PC-3 (cell line): ENCODE measurements around the gene SAMD8. TPM values are rescaled to one million over a fixed set of nuclear protein-coding genes. Genes with fewer than 3 reads are reported as not detected.

Source experiments
- ATAC-seq: fragments of 200-7000 bp; cut with Tn5 transposase; 2 replicates; pipeline ENCODE4 v1.9.1; 2020; ENCODE audit warnings: mild to moderate bottlenecking, moderate library complexity
- BruUV-seq: library from RNA; stranded (reverse); fragments of 400-500 nt; replicated peaks from 2 replicates; lab custom pipeline; 2021; lab: Mats Ljungman, UMichigan
- CTCF ChIA-PET: fragments of 300-600 bp; sonication (Branson Sonifier 250); formaldehyde crosslinking; loops from one replicate; lab custom pipeline; 2022; ENCODE audit warnings: antibody characterized with exemption; lab: Charles Lee
- POLR2A ChIA-PET: fragments of 300-600 bp; sonication (Branson Sonifier 250); formaldehyde crosslinking; loops from one replicate; lab custom pipeline; 2022; ENCODE audit warnings: antibody characterized with exemption; ENCODE audit not compliant: unreplicated experiment; lab: Charles Lee
- DNase-seq: peaks from one replicate; pipeline ENCODE4 v3.0.0-alpha.2; 2015
- H2AFZ ChIP-seq: fragments of 300-600 bp; sonication (generic); 2 replicates; pipeline ENCODE4 v1.6.0; 2016; ENCODE audit warnings: antibody characterized with exemption, low read length
- H3F3A ChIP-seq: fragments of 300-600 bp; sonication (generic); one replicate; pipeline ENCODE4 v1.6.0; 2017; ENCODE audit warnings: antibody characterized with exemption, low read length, control low read depth, mild to moderate bottlenecking; ENCODE audit not compliant: unreplicated experiment
- H3K27ac ChIP-seq: fragments of 300-600 bp; sonication (generic); 2 replicates; pipeline ENCODE4 v1.5.1; 2016; ENCODE audit warnings: mild to moderate bottlenecking, low read length
- H3K27me3 ChIP-seq: fragments of 300-600 bp; sonication (generic); 2 replicates; pipeline ENCODE4 v1.6.1; 2016; ENCODE audit warnings: low read length, mixed read lengths
- H3K36me3 ChIP-seq: fragments of 300-600 bp; sonication (generic); 2 replicates; pipeline ENCODE4 v1.6.1; 2016; ENCODE audit warnings: low read depth, mixed run types, low read length, mixed read lengths
- H3K4me1 ChIP-seq: fragments of 300-600 bp; sonication (generic); 2 replicates; pipeline ENCODE4 v1.5.1; 2016; ENCODE audit warnings: low read length; ENCODE audit not compliant: insufficient read depth
- H3K4me2 ChIP-seq: fragments of 300-600 bp; sonication (generic); 2 replicates; pipeline ENCODE4 v1.6.0; 2016; ENCODE audit warnings: low read length
- H3K4me3 ChIP-seq: fragments of 300-600 bp; sonication (generic); 2 replicates; pipeline ENCODE4 v1.5.1; 2016; ENCODE audit warnings: mild to moderate bottlenecking, low read length, mixed read lengths
- H3K79me2 ChIP-seq: fragments of 300-600 bp; sonication (generic); 2 replicates; pipeline ENCODE4 v1.6.1; 2017; ENCODE audit warnings: low read length, mixed read lengths
- H3K9ac ChIP-seq: fragments of 300-600 bp; sonication (generic); 2 replicates; pipeline ENCODE4 v1.6.0; 2016; ENCODE audit warnings: mild to moderate bottlenecking, low read length
- H3K9me2 ChIP-seq: fragments of 300-600 bp; sonication (generic); replicated peaks from 2 replicates; pipeline ENCODE4 v1.6.1; 2016; ENCODE audit warnings: mixed run types, low read length, mixed read lengths
- H3K9me3 ChIP-seq: fragments of 300-600 bp; sonication (generic); 2 replicates; pipeline ENCODE4 v1.6.1; 2016; ENCODE audit warnings: low read length, mixed read lengths
- H4K20me1 ChIP-seq: fragments of 300-600 bp; sonication (generic); 2 replicates; pipeline ENCODE4 v1.6.1; 2016; ENCODE audit warnings: low read length, mixed read lengths
- CTCF ChIP-seq: fragments of 300-600 bp; sonication (generic); conservative IDR thresholded peaks from 2 replicates; pipeline ENCODE4 v1.5.1; 2017; ENCODE audit warnings: antibody characterized with exemption, low read depth, mild to moderate bottlenecking, low read length
- EZH2 ChIP-seq: fragments of 300-600 bp; sonication (generic); IDR thresholded peaks from one replicate; pipeline ENCODE4 v1.6.1; 2017; ENCODE audit warnings: antibody characterized with exemption, mild to moderate bottlenecking, low read length; ENCODE audit not compliant: unreplicated experiment
- EZH2phosphoT487 ChIP-seq: fragments of 300-600 bp; sonication (generic); IDR thresholded peaks from 2 replicates; pipeline ENCODE4 v1.6.1; 2018; ENCODE audit warnings: mild to moderate bottlenecking, antibody characterized with exemption, low read length, borderline replicate concordance
- intact Hi-C: fragments of 100-400 bp; cut with micrococcal nuclease; formaldehyde crosslinking; loops from 2 replicates; pipeline ENCODE4 v1.9.0; 2023
- total RNA-seq: library from RNA; depleted of rRNA; stranded (reverse); fragments of >200 nt; gene quantifications from 2 replicates; pipeline ENCODE4 v1.2.3, GENCODE V29; 2014

Gene SAMD8
- total RNA-seq, 1 experiment from 2014 or later = 47.4 TPM

DNA sequence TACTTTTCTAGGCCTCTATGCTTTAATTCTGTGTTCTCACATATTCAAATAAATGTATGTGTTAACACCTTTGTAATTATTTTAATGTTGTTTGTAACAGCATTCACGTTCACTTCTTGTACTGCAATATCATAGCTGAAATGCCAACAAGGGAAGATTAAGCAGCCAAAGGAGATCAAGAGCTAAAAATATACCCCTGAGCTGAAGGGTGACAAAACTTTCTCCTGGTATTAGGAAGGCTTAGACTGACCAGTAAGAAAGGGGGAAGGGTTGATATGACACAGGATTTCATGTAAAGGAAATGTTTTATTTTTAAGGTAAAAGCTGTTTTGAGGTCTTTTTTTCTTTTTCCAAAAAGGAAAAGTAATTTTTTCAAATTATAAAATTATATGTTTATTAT lies 58.8 kb downstream of the SAMD8 start:
- no peak for ATAC-seq
- intact Hi-C loops = no loop called here

DNA sequence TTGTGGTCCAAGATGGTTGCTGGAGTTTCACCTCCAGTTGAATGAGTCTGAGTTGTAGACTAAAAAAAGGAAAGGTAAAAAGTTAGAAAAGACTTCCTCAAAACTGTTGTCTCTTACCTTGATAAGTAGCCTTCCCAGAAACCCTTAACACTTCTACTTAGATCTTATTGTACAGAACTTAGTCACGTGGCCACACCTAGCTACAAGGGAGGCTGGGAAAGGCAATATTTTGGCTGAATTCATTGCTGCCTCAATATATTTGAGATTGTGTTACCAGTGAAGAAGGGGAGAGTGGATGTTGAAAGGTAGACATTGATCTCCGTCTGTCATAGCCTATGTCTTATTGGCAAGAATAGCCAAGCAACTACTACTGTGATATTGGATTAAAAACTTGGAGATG lies 63.6 kb downstream of the SAMD8 start:
- Histone ChIP-seq H3K79me2 (no peaks in the 10 kb centered on the region), H2AFZ (no peak overlapping the region), H3F3A (no peaks in the 10 kb centered on the region), H3K9ac (no peak overlapping the region), H3K9me3 (no peaks in the 10 kb centered on the region), H3K27ac (no peak overlapping the region), H3K4me3 (no peak overlapping the region), H3K9me2 (no peaks in the 10 kb centered on the region), H3K4me1 (no peaks in the 10 kb centered on the region), H3K27me3 (no peaks in the 10 kb centered on the region), H3K4me2 (no peak overlapping the region), H3K36me3 (peaks cover 31% of the 10 kb centered on the region), H4K20me1 (peaks cover 12% of the 10 kb centered on the region)
- ChIA-PET CTCF (interaction anchor here (0.5 kb wide), 1 partner anchor 11 kb away, joined by 3 read pairs; no protein-coding TSS in a partner anchor), POLR2A (no interaction called here)
- intact Hi-C loops = no loop called here
- ATAC-seq (no peak), DNase-seq (no peak)
- BruUV-seq = no TSS peak
- no peak for TF ChIP-seq EZH2phosphoT487
- no peak for TF ChIP-seq EZH2
- no peak for TF ChIP-seq CTCF

More for the DNA sequence above, 58.8 kb downstream of the SAMD8 start:
- Histone ChIP-seq H3K79me2 (no peaks in the 10 kb centered on the region), H4K20me1 (peaks cover 5% of the 10 kb centered on the region; the same call in 1 of the 2 replicates), H3K27me3 (no peaks in the 10 kb centered on the region), H3K9ac (no peak overlapping the region), H3K9me3 (no peaks in the 10 kb centered on the region), H3F3A (no peaks in the 10 kb centered on the region), H3K4me3 (no peak overlapping the region), H3K36me3 (peaks cover 26% of the 10 kb centered on the region), H3K4me2 (no peak overlapping the region), H3K9me2 (no peaks in the 10 kb centered on the region), H3K27ac (no peak overlapping the region), H2AFZ (no peak overlapping the region), H3K4me1 (no peaks in the 10 kb centered on the region)
- TF ChIP-seq EZH2phosphoT487 (no peak), EZH2 (no peak), CTCF (no peak)
- BruUV-seq = TSS peak; percentile 15
- ChIA-PET CTCF (no interaction called here), POLR2A (no interaction called here)
- no peak for DNase-seq

- intact Hi-C loops = no loop called here
- Histone ChIP-seq H2AFZ (no peak overlapping the region), H3K9ac (no peak overlapping the region), H3K4me1 (peaks cover 7% of the 10 kb centered on the region), H3K79me2 (no peaks in the 10 kb centered on the region), H3K27ac (no peak overlapping the region), H3K9me3 (no peaks in the 10 kb centered on the region), H4K20me1 (peaks cover 12% of the 10 kb centered on the region), H3K36me3 (peaks cover 29% of the 10 kb centered on the region), H3F3A (no peaks in the 10 kb centered on the region), H3K4me2 (no peak overlapping the region), H3K9me2 (no peaks in the 10 kb centered on the region), H3K4me3 (no peak overlapping the region), H3K27me3 (no peaks in the 10 kb centered on the region)
- BruUV-seq = no TSS peak
- TF ChIP-seq EZH2 = no peak
- ChIA-PET POLR2A (interaction anchor here (0.7 kb wide), 1 partner anchor 42 kb away, joined by 5 read pairs; no protein-coding TSS in a partner anchor), CTCF (no interaction called here)
- no peak for DNase-seq
- ATAC-seq = no peak
These were observed 64.6 kb downstream of the SAMD8 start for GRCh38 chr10:75176046-75176445.
